RWPE1 (cell line): ENCODE measurements around the gene ELP1.

ENCODE experiments used
- CTCF ChIA-PET: fragments of 350-600 bp; sonication (Branson Sonifier 250); formaldehyde crosslinking; extraction: SDS; loops from one replicate; lab custom pipeline; 2021; lab: Yijun Ruan, JAX
- POLR2A ChIA-PET: fragments of 400-600 bp; formaldehyde crosslinking; extraction: SDS; loops from one replicate; lab custom pipeline; 2020; ENCODE audit warnings: antibody characterized with exemption; ENCODE audit not compliant: low non-redundant PET; lab: Yijun Ruan, JAX
- DNase-seq: peaks from one replicate; pipeline ENCODE4 v3.0.0; 2012; ENCODE audit warnings: low spot score
- H3K27ac ChIP-seq: fragments of 450-650 bp; 2 replicates; pipeline ENCODE4 v1.5.1; 2017
- CTCF ChIP-seq: fragments of 450-650 bp; conservative IDR thresholded peaks from 2 replicates; pipeline ENCODE4 v1.5.1; 2017; ENCODE audit warnings: low read depth, mild to moderate bottlenecking

ELP1 gene

GRCh38 chr9:108913391-108913790 is 20.5 kb downstream of the ELP1 start:
- CTCF ChIA-PET = interaction anchor here (0.6 kb wide), 1 partner anchor 1994 kb away, joined by 5 read pairs; no protein-coding TSS in a partner anchor
- no peak overlapping the region for H3K27ac ChIP-seq
- TF ChIP-seq CTCF = no peak
- POLR2A ChIA-PET = no interaction called here
- no peak for DNase-seq

GRCh38 chr9:108911820-108912219 is 22.1 kb downstream of the ELP1 start:
- CTCF ChIA-PET = interaction anchor here (0.5 to 0.6 kb wide), 3 partner anchors 10 to 1334 kb away, joined by 3 to 5 read pairs (median 3); no protein-coding TSS in a partner anchor
- no peak for TF ChIP-seq CTCF
- DNase-seq = no peak
- POLR2A ChIA-PET = no interaction called here
- no peak overlapping the region for H3K27ac ChIP-seq

GRCh38 chr9:108910914-108911313 is 23.0 kb downstream of the ELP1 start:
- no peak for DNase-seq
- TF ChIP-seq CTCF = no peak
- POLR2A ChIA-PET = no interaction called here
- CTCF ChIA-PET = no interaction called here
- no peak overlapping the region for H3K27ac ChIP-seq

- no peak for DNase-seq
- no peak overlapping the region for H3K27ac ChIP-seq
- ChIA-PET CTCF (interaction anchor here (0.6 kb wide), 1 partner anchor 17 kb away, joined by 3 read pairs; no protein-coding TSS in a partner anchor), POLR2A (no interaction called here)
- no peak for TF ChIP-seq CTCF
These were observed 23.5 kb downstream of the ELP1 start for GRCh38 chr9:108910402-108910801.

- POLR2A ChIA-PET = no interaction called here
- no peak for DNase-seq
- H3K27ac ChIP-seq = no peak overlapping the region
- no peak for TF ChIP-seq CTCF
- CTCF ChIA-PET = no interaction called here
These were observed 28.4 kb downstream of the ELP1 start for GRCh38 chr9:108905494-108905893.

GRCh38 chr9:108904161-108904560 is 29.8 kb downstream of the ELP1 start:
- CTCF ChIA-PET = no interaction called here
- POLR2A ChIA-PET = no interaction called here
- no peak for DNase-seq
- no peak for TF ChIP-seq CTCF
- no peak overlapping the region for H3K27ac ChIP-seq
